ENCODE measurements around the gene CBLL2. TPM values are rescaled to one million over a fixed set of nuclear protein-coding genes. Genes with fewer than 3 reads are reported as not detected.

The CBLL2 gene
- total RNA-seq, 1 experiment from 2014 or later: not detected

- TF ChIP-seq CTCF (IDR thresholded peaks at IDR 0.05 in 2 of 3, conservative IDR thresholded peaks at IDR 0.05 in 1 of 3; ENCODE audit: borderline replicate concordance in 1 of 3, insufficient read depth in 1 of 3, low read depth in 2 of 3, low read length in 2 of 3): no peak
- no peak for TF ChIP-seq SP1 (IDR thresholded peaks at IDR 0.05; ENCODE audit: low read depth)
Observed at GRCh38 chrX:22246620-22247019, 26.1 kb upstream of the CBLL2 start (continued).

- Histone ChIP-seq H3K4me1 (ENCODE audit: control insufficient read depth in 1 of 2, insufficient read depth in 2 of 2, low read length in 2 of 2) (no peaks in the 10 kb centered on the region), H3K36me3 (ENCODE audit: control insufficient read depth in 1 of 2, insufficient read depth in 2 of 2, low read length in 2 of 2) (no peaks in the 10 kb centered on the region), H3K27ac (ENCODE audit: low read depth, low read length) (no peak overlapping the region), H4K20me1 (ENCODE audit: insufficient read depth) (no peaks in the 10 kb centered on the region), H3K27me3 (ENCODE audit: insufficient read depth, low read length) (no peaks in the 10 kb centered on the region), H3K9ac (ENCODE audit: low read length) (no peak overlapping the region), H3K4me3 (replicated peaks in 1 of 2; ENCODE audit: low read depth in 1 of 2, low read length in 2 of 2) (no peak overlapping the region), H3K79me2 (ENCODE audit: insufficient read depth, low read length) (no peaks in the 10 kb centered on the region), H3K9me3 (ENCODE audit: control insufficient read depth in 1 of 2, insufficient read depth in 1 of 2, low read depth in 1 of 2, low read length in 2 of 2) (no peaks in the 10 kb centered on the region), H2AFZ (ENCODE audit: low read depth, low read length, poor library complexity, severe bottlenecking) (no peak overlapping the region), H3K9me2 (ENCODE audit: insufficient read depth) (no peaks in the 10 kb centered on the region), H3K4me2 (ENCODE audit: low read length) (no peak overlapping the region)
- CTCF ChIA-PET: no interaction called here
- intact Hi-C loops (cut with micrococcal nuclease): no loop called here
- no TSS peak for BruUV-seq (replicated peaks)
- POLR2A ChIA-PET: no interaction called here
- DNase-seq (ENCODE audit: low read depth, low spot score) (no peak), ATAC-seq (no peak)
- RAD21 ChIA-PET (ENCODE audit: low non-redundant PET in 1 of 2, low total read pairs in 2 of 2, uncharacterized antibody in 2 of 2, unreplicated experiment in 2 of 2): no interaction called here
- no peak for TF ChIP-seq ATF3 (IDR thresholded peaks at IDR 0.05)
- TF ChIP-seq FOSL1 (IDR thresholded peaks at IDR 0.05; ENCODE audit: low read depth): no peak
- TF ChIP-seq ZFX (IDR thresholded peaks at IDR 0.05): no peak
- TF ChIP-seq MAX (IDR thresholded peaks at IDR 0.05): no peak
- no peak for TF ChIP-seq EGR1 (IDR thresholded peaks at IDR 0.05; ENCODE audit: low read depth)
- TF ChIP-seq JUND (IDR thresholded peaks at IDR 0.05): no peak
Observed at GRCh38 chrX:22247169-22247568, 25.5 kb upstream of the CBLL2 start.

Measured in HCT116 (cell line).